Keratinocyte (primary cell): Measurements from ENCODE around the gene SLC2A9. TPM values are rescaled to one million over a fixed set of nuclear protein-coding genes. Genes with fewer than 3 reads are reported as not detected.

Experiments
- DNase-seq: peaks from one replicate; pipeline ENCODE4 v3.0.0-alpha.2; 2011; ENCODE audit warnings: low read depth, missing footprints, low spot score
- FAIRE-seq: peaks from 2 replicates; lab custom pipeline; 2011; peaks lifted over from hg19 to GRCh38; lab: Jason Lieb, UNC
- H2AFZ ChIP-seq: 2 replicates; pipeline ENCODE4 v1.6.0; 2012; ENCODE audit warnings: low read length, control low read depth, inconsistent platforms; ENCODE audit not compliant: control insufficient read depth
- H3K27ac ChIP-seq: 2 replicates; pipeline ENCODE4 v1.5.1; 2011; ENCODE audit warnings: low read length; ENCODE audit not compliant: control insufficient read depth, insufficient read depth
- H3K27me3 ChIP-seq: 3 replicates; pipeline ENCODE4 v1.6.0; 2011; ENCODE audit warnings: low read length; ENCODE audit not compliant: control insufficient read depth, insufficient read depth; ENCODE audit errors: extremely low read depth
- H3K36me3 ChIP-seq, 2 experiments: 2 replicates in 1 of 2; 3 replicates in 1 of 2; pipeline ENCODE4 v1.5.1; 2011; ENCODE audit warnings: low read length in 2 of 2, mild to moderate bottlenecking in 1 of 2; ENCODE audit not compliant: control insufficient read depth in 2 of 2, insufficient read depth in 2 of 2; ENCODE audit errors: extremely low read depth in 1 of 2
- H3K4me1 ChIP-seq: 3 replicates; pipeline ENCODE4 v1.5.1; 2011; ENCODE audit warnings: low read length; ENCODE audit not compliant: control insufficient read depth, insufficient read depth; ENCODE audit errors: extremely low read depth
- H3K4me2 ChIP-seq: 3 replicates; pipeline ENCODE4 v1.6.0; 2011; ENCODE audit warnings: low read depth, low read length; ENCODE audit not compliant: control insufficient read depth, insufficient read depth; ENCODE audit errors: extremely low read depth
- H3K4me3 ChIP-seq, 3 experiments: fragments of 200-600 bp in 1 of 3; sonication (generic) in 1 of 3; 2 replicates in 2 of 3; 3 replicates in 1 of 3; pipeline ENCODE4 v1.5.1; 2011 to 2016; ENCODE audit warnings: low read length in 3 of 3, mild to moderate bottlenecking in 3 of 3, control low read depth in 2 of 3, inconsistent platforms in 1 of 3, low read depth in 1 of 3, mixed read lengths in 1 of 3, mixed run types in 1 of 3, moderate library complexity in 1 of 3; ENCODE audit not compliant: control insufficient read depth in 2 of 3, insufficient read depth in 2 of 3; ENCODE audit errors: extremely low read depth in 1 of 3
- H3K79me2 ChIP-seq: 2 replicates; pipeline ENCODE4 v1.6.0; 2012; ENCODE audit warnings: low read length; ENCODE audit not compliant: control insufficient read depth, insufficient read depth
- H3K9ac ChIP-seq: 3 replicates; pipeline ENCODE4 v1.6.0; 2011; ENCODE audit warnings: low read length; ENCODE audit not compliant: control insufficient read depth, insufficient read depth; ENCODE audit errors: extremely low read depth
- H3K9me1 ChIP-seq: 3 replicates; pipeline ENCODE4 v1.6.0; 2011; ENCODE audit warnings: low read length; ENCODE audit not compliant: control insufficient read depth, insufficient read depth; ENCODE audit errors: extremely low read depth
- H3K9me3 ChIP-seq: 2 replicates; pipeline ENCODE4 v1.5.1; 2012; ENCODE audit warnings: low read depth, low read length; ENCODE audit not compliant: control insufficient read depth
- H4K20me1 ChIP-seq: 3 replicates; pipeline ENCODE4 v1.6.0; 2011; ENCODE audit warnings: low read length; ENCODE audit not compliant: control insufficient read depth, insufficient read depth; ENCODE audit errors: extremely low read depth
- EZH2 ChIP-seq: IDR thresholded peaks from one replicate; pipeline ENCODE4 v1.6.1; 2012; ENCODE audit warnings: inconsistent platforms, mild to moderate bottlenecking, low read length, moderate library complexity
- dilution Hi-C: fragments of 300-500 bp; cut with MboI; formaldehyde crosslinking; loops from one replicate; pipeline ENCODE4 v1.7.0; 2020; ENCODE audit warnings: low sequenced_read_pairs; ENCODE audit not compliant: extremely low pct_ligation_motif_present
- polyA plus RNA-seq, 5 experiments: library from polyadenylated mRNA; depleted of rRNA in 3 of 5; stranded (reverse) in 3 of 5; stranded (forward) in 1 of 5; unstranded in 1 of 5; fragments of >200 nt; gene quantifications; 1 replicate in 1 of 5; 2 replicates in 3 of 5; 3 replicates in 1 of 5; pipeline versions ENCODE4 v1.2.1 to v1.2.3, GENCODE V29; 2011 to 2012; ENCODE audit warnings: missing spikeins in 2 of 5, low read depth in 1 of 5, low replicate concordance in 1 of 5
- TF ChIP-seq, protein P1 (sequence below), 3 experiments: IDR thresholded peaks in 1 of 3; conservative IDR thresholded peaks in 1 of 3; optimal IDR thresholded peaks in 1 of 3; 2 replicates in 2 of 3; 3 replicates in 1 of 3; pipeline versions ENCODE3 to v1.5.1; 2011; ENCODE audit warnings: low read length in 3 of 3, mild to moderate bottlenecking in 3 of 3, moderate library complexity in 2 of 3, control low read depth in 1 of 3, inconsistent platforms in 1 of 3; ENCODE audit not compliant: insufficient read depth in 2 of 3; ENCODE audit errors: extremely low read depth in 1 of 3

SLC2A9 gene
- polyA plus RNA-seq, 1 donor (not counting 4 experiments of a cell fraction or from before 2014, with no cell fraction given): 37.3 TPM

DNA sequence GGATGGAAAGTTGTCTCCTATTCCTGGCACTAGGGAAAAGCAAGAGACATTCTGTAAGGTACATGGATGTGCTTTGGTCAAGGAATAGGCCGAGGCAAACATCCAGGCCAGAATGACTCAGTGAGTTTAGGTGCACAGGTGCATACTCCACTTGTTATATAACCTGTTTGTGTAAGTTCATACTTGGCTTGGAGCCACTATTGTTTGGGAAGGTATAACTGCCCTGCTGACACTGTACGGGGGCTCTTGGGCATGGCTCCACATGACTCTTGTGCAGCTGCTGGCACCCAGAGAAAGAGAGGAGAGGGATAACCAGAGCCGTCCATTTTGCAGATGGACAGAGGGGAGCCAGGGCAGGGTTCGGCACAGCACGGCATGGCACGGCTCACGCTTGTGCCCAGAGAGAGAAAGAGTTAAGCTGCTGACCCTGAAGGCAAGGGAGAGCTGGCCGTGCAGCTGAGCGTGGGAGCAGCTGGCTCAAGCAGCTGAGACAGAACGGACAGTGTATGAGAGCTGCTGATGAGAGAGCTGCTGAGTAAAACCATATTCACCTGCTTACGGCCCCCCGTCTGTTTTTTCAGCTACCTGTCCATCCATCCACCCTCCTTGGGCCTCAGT is 98.0 kb downstream of the SLC2A9 start:
- Histone ChIP-seq H3K79me2 (no peaks in the 10 kb centered on the region), H3K9me3 (no peaks in the 10 kb centered on the region), H4K20me1 (no peaks in the 10 kb centered on the region), H3K4me3 (no peak overlapping the region), H3K9ac (no peak overlapping the region), H3K36me3 (peaks cover 13 to 18% of the 10 kb centered on the region in 2 experiments), H3K4me1 (peaks cover 16% of the 10 kb centered on the region), H2AFZ (no peak overlapping the region), H3K27me3 (no peaks in the 10 kb centered on the region), H3K9me1 (peaks cover 2% of the 10 kb centered on the region), H3K4me2 (no peak overlapping the region), H3K27ac (no peak overlapping the region)
- FAIRE-seq (no peak), DNase-seq (no peak)
- TF ChIP-seq, protein P1, sequence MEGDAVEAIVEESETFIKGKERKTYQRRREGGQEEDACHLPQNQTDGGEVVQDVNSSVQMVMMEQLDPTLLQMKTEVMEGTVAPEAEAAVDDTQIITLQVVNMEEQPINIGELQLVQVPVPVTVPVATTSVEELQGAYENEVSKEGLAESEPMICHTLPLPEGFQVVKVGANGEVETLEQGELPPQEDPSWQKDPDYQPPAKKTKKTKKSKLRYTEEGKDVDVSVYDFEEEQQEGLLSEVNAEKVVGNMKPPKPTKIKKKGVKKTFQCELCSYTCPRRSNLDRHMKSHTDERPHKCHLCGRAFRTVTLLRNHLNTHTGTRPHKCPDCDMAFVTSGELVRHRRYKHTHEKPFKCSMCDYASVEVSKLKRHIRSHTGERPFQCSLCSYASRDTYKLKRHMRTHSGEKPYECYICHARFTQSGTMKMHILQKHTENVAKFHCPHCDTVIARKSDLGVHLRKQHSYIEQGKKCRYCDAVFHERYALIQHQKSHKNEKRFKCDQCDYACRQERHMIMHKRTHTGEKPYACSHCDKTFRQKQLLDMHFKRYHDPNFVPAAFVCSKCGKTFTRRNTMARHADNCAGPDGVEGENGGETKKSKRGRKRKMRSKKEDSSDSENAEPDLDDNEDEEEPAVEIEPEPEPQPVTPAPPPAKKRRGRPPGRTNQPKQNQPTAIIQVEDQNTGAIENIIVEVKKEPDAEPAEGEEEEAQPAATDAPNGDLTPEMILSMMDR (optimal IDR thresholded peaks at IDR 0.05 in 1 of 3, IDR thresholded peaks at IDR 0.05 in 1 of 3, conservative IDR thresholded peaks at IDR 0.05 in 1 of 3; ENCODE audit: extremely low read depth in 1 of 3, insufficient read depth in 2 of 3, low read length in 3 of 3): no peak
- TF ChIP-seq EZH2: no peak
- dilution Hi-C loops: no loop called here

DNA sequence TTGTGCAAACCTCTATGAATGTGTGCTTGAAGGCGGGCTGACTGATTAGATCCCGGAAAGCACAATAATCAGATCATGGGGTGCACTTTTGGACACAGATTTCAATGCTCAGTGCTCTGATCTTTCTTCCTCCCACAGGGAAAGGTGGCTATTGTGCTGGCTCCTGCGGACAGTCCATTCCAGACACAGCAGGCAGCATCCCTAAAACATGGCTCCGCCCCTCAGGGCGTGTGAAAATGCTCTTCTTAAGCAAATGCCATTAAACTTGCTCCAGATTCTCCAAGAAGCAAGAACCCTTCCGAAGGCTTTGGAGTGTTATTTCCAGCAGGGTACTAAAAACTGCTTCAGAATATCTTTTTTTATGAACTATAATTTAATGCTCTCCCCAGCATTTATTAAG is 100.0 kb downstream of the SLC2A9 start:
- no peak overlapping the region for H3K27ac ChIP-seq
- H3K4me2 ChIP-seq: no peak overlapping the region
- H2AFZ ChIP-seq: no peak overlapping the region
- no peaks in the 10 kb centered on the region for H3K27me3 ChIP-seq
- peaks cover 16% of the 10 kb centered on the region for H3K4me1 ChIP-seq
- peaks cover 2% of the 10 kb centered on the region for H3K9me1 ChIP-seq
- TF ChIP-seq, protein P1 (optimal IDR thresholded peaks at IDR 0.05 in 1 of 3, IDR thresholded peaks at IDR 0.05 in 1 of 3, conservative IDR thresholded peaks at IDR 0.05 in 1 of 3; ENCODE audit: extremely low read depth in 1 of 3, insufficient read depth in 2 of 3, low read length in 3 of 3): no peak
- no peak for TF ChIP-seq EZH2
- peaks cover 14 to 25% of the 10 kb centered on the region in 2 experiments for H3K36me3 ChIP-seq
- dilution Hi-C loops: no loop called here
- H3K4me3 ChIP-seq: no peak overlapping the region
- H3K9me3 ChIP-seq: no peaks in the 10 kb centered on the region
- no peak for DNase-seq
- H3K79me2 ChIP-seq: no peaks in the 10 kb centered on the region
- no peak for FAIRE-seq
- no peak overlapping the region for H3K9ac ChIP-seq
- H4K20me1 ChIP-seq: no peaks in the 10 kb centered on the region
